T-helper 9 cell (primary cell): Measurements from ENCODE around the gene FIGNL2.

Source experiments
- DNase-seq: peaks from one replicate; pipeline ENCODE4 v3.0.0-alpha.2; 2020

The FIGNL2 gene

DNA sequence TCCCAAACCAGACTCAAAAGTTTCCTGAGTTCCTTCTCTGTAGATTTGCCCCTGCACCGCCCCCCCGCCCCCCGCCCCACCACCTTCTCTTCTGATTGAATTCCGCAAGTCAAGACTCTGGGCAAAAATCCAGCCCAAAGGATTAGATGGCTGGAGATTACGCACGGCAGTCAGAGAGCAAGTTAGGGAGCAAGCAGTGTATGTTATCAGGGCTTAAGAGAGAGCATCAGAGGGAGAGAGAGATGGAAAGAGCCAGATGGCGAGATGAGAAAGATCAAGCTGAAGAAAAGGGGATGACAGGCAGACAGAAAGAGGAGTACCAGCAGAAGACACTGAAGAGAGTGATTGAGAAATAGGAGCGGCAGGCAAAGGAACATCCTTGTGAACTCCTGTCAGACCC, 25.5 kb upstream of the FIGNL2 start:
- DNase-seq, result no peak

GRCh38 chr12:51873251-51873994, 24.9 kb upstream of the FIGNL2 start:
- DNase-seq, result no peak

GRCh38 chr12:51872689-51872981, 24.1 kb upstream of the FIGNL2 start:
- no peak for DNase-seq

DNA sequence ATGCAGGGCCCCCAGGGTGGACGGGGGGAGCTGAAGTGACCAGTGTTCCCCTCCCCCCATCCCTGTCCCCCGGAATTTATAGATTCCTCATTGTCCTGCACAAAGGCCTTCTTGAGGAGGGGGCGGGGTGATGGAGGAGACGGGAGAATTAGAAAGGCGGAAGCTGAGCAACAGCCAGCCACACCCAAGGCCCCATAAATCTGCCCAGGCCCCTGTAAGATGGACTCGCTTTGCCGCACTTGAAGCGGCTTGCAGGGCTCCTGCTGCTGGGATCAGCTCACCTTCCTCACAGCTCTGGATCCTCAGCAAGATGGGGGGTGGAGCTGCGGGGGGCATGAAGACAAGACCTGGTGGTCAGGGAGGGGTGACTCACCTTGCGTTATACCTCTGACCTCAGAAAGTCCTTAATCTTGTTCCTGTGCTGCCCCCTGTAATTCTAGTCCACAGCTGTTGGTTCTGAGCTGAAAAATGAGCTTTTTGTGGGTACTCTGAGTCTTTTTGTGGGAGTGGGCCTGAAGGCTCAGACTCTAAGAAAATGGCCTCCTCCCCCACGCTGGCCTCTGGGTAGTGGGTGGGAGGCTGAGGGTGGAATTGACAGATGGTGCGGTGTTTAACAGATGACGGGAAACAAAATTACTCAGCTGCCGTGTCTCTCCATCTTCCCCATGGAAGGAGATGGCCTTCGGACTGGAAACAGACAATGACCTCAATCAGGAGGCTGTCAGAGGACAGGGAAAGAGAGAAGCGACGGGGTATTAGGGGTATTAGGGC, 23.6 kb upstream of the FIGNL2 start:
- no peak for DNase-seq

DNA sequence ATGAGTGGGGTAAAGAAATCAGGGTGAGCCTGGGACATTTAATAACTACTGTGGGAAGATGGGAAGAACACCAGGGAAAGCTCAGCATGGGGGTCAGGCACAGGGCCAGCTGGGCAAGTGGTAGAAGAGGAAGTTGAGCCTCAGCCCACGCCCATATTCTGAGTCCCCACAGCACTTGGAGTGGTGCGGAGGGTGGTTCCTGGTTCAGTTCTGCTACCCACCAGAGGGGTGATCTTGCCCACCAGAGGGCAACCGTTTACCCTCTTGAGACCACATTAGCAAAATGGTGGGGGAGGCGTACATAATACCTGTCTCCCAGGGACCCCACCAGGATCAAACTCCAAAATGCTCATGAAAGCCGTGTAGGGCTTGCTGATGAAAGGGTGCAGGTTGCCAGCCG, 22.6 kb upstream of the FIGNL2 start:
- no peak for DNase-seq

GRCh38 chr12:51870504-51870903, 22.0 kb upstream of the FIGNL2 start:
- DNase-seq, result no peak

- no peak for DNase-seq
These were observed 21.4 kb upstream of the FIGNL2 start for GRCh38 chr12:51869931-51870330.

GRCh38 chr12:51869496-51869865, 21.0 kb upstream of the FIGNL2 start:
- no peak for DNase-seq

GRCh38 chr12:51868821-51869495, 20.4 kb upstream of the FIGNL2 start:
- no peak for DNase-seq

DNA sequence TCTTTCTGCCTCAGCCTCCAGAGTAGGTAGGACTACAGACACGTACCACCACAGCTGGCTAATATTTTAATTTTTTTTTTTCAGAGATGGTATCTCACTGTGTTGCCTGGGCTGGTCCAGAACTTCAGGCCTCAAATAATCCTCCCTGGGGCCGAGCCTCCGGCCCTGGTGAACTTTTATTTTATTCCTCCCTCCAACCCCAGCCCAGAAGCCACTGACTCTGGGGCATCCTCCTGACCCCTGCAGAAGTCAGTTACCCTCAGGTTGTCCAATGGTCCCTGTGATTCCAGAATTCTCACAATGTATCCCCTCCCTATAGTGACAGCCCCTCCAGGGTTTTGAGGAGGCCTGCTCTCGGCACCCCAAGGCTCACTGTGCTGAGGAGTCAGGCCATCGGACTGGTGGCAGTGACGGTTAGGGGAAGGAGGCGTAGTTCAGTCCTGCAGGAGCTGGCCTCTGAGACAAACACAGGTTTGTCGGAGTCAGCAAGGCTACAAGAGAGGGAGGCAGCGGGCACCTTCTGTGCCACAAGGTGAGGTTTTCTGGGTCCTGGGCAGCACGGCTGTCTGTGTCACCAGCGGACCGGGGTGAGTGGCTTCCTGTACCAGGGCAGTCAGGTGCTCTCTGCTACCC, 19.4 kb upstream of the FIGNL2 start:
- no peak for DNase-seq

DNA sequence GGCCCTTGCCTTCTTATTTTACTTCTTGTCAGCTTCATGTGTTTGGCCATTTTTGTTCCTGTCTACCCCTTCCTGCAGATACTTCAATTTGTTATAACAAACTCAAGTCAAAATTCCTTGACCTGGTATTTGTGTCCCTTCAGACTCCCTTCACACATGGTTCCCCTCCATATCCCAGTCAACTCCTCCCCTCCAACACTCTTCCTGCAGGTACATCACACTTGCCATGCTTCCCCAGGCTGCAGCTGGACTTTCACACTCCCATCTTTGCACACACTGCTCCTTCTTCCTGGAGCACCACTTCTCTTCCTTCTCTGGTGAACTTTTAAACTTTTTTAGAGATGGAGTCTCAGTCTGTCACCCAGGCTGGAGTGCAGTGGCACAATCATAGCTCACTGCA, 18.9 kb upstream of the FIGNL2 start:
- DNase-seq, result no peak

DNA sequence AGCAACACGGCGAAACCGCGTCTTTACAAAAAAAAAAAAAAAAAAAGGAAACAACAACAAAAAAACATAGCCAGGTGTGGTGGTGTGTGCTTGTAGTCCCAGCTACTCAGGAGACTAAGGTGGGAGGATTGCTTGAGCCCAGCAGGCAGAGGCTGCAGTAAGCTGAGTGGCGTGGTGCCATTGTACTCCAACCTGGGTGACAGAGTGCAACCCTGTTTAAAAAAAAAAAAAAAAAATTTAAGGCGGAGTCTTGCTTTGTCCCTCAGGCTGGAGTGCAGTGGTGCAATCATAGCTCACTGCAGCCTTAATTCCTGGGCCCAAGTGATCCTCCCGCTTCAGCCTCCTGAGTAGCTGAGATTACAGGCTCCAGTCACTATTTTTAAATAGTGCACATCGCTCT, 18.2 kb upstream of the FIGNL2 start:
- no peak for DNase-seq

DNA sequence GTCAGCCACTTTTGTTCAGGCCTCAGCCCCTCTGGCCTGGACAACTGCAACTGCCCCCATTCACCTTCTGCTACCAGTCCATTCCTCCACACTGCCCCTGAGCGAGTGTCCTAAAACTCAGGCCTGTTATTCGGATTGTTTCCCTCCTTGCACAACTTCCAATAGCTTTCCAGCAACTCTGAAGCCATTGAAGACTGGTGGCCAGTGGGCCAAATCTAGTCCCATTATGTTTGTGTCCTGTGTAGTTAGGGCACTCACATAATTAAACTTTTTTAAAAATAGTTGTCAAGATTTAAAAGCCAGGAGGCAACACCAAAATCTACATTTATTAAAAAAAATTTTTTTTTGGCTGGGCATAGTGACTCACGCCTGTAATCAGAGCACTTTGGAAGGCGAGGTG, 17.8 kb upstream of the FIGNL2 start:
- no peak for DNase-seq

DNA sequence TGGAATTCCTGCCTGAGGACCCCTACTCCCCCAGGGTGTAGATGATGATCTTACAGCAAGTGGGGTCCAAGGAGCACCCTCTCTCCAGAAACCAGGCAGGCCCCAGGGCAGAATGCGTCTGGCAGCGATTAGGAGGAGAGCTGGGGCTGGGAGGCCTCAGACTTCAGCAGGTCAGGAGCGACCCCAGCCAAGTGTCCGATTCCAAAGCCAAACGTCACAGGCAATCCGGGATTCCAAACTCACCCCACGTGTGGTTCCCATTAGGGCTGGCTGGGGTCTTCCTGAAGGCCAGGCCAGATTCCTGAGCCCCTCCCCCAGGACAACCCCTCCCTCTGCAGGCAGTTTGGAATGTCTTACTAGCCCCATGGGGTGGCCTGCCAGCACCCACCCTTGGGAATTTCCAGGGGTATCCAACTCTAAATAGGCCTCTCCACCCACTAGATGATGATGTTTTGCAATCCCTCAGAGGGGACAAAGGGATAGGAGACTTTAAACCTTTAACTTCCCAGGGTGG, 17.3 kb upstream of the FIGNL2 start:
- DNase-seq, result no peak

DNA sequence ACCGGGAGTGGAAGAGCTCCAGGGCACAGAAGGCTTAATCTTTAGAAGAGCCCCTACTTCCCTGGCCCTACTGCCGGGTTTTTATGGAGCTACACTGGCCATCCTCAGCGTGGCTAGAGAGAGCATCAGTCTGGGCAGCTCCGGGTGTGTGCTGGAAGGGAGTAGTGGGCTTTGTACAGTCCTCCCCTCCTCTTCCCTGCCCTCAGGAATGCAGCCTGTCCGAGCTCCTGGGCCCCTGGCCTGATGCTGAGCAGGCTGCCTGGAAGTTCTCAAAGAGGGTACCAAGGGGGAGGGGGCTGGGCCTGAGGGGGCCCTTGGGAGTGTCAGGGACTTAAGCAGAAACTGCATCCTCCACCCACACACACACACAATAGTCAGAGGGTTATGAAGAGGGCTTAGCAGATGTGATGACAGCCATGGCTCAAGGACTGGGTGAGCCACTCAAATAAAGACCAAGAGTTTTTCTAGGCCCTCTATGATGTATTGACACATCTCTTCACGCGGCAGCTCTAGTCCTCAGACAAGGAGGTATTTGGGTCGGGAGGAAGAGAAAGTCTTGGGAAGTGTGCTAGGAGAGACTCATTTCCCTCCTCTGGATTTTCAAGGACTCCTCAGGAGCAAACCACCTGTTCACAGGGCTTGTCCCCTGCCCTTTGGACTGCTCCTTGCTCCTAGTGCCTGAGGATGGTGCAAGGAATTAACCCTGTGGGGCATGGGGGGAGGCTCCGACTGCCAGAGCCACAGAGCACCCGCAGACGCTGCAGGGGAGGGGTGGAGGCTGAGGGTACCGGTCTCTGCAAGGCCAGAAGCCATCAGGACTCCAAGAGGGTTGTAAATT, 16.5 kb upstream of the FIGNL2 start:
- no peak for DNase-seq

DNA sequence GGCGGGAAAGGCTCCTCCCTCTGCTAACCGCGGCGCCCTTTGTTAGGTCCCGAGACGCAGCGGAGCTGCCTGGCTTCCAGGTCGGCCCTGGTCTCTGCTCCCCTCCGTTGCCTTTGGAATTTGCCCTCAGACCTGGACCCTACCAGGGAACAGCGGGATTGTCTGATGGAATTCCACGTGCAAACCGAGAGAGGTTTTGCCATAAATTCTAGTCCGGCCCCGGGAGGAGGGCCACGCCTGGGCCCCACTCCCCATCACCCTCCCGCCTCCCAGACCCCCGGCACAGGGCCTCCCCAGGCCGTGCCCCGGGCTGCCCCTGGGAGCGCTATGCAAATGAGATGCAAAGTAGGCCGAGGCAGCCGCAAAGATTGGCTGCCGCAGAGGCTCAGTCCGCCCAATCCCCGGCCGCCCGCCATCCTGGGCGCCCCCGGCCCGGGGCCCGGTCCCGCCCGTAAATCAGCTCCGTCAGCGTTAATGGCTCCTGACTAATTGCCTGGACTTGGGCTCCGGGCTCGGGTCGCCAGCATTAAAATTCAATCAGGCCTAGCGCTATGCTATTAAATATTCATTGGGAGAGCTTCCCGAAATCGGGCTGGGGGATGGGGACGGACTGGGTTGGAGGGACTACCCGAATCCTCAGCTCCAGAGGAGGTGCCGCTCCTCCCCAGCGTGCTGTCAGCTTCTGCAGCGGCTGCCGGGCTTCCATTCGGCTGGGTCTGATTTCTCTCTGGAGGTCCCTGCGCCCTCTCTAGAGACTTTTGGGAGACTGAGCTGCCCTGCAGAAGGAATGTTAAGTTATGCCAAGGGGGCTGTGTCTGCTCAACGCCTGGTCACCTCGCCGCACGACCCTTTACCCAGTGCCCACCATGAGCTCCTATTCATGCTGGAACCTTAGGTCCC, 15.7 kb upstream of the FIGNL2 start:
- no peak for DNase-seq

GRCh38 chr12:51863363-51863932, 14.9 kb upstream of the FIGNL2 start:
- no peak for DNase-seq

DNA sequence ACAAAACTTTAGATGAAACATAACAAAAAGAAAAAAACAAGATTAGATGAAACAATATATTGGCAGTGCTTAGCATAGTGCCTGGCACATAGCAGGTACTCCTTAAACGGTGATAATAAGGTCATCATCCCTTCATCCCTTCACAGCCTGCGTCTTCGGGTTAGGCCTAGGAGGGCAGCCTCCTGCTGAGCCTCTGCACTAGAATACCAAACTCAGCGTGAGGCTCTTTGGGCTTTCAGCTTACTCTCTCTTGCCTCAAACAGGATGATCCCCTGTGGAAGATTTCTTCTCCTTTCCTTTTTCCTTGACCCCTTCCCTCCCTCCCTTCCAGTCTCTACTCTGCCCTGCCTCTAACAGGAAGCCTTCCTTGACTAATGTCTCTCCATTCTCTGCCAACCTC, 14.4 kb upstream of the FIGNL2 start:
- DNase-seq, result no peak

DNA sequence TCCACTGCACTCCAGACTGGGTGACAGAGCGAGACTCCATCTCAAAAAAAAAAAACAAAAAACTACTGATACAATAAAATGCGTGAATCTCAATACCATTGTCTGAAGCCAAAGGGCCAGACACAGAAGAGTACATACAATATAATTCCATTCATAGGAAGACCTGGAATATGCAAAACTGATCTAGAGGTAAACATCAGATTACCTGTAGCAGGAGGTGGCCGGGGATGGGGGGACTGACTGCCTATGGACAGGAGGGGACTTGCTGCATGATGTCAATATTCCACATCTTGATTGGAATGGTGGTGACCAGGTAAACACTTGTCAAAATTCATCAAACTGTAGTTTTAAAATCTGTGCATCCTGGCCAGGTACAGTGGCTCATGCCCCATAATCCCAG, 12.5 kb upstream of the FIGNL2 start:
- DNase-seq, result no peak

- DNase-seq, result no peak
These were observed 7.3 kb upstream of the FIGNL2 start for GRCh38 chr12:51855586-51856428.
